Stimulated activated naive B cell treated with anti-CD40 and anti-IgM and Interleukin-4, amounts not matched to agents 10 μg/mL and 1 μg/mL and 100 μg/mL, for 72 hours (primary cell): ENCODE results near the gene MAML2.
"Not testable (repeated sequence)": the region's sequence is repeated elsewhere in the genome, so short reads cannot be mapped to it uniquely, and the experiment has no call there.

Experiments
- ATAC-seq, 2 donors: fragments of 150-1000 bp; cut with Tn5 transposase; replicated peaks; 2 replicates each; pipeline ENCODE4 v1.10.0; 2021; ENCODE audit warnings: moderate library complexity in 1 of 2
- DNase-seq: peaks from one replicate; pipeline ENCODE4 v3.0.0; 2021
- H3K27ac Mint-ChIP-seq: one replicate; pipeline ENCODE4 v1.8.0; 2022; ENCODE audit warnings: mild to moderate bottlenecking, mixed read lengths
- H3K27me3 Mint-ChIP-seq, 2 donors: one replicate each; pipeline ENCODE4 v1.8.0; 2022; ENCODE audit warnings: mixed read lengths in 2 of 2
- H3K36me3 Mint-ChIP-seq, 2 donors: one replicate each; pipeline ENCODE4 v1.8.0; 2022; ENCODE audit warnings: mixed read lengths in 2 of 2, mild to moderate bottlenecking in 1 of 2
- H3K4me1 Mint-ChIP-seq, 2 donors: one replicate each; pipeline ENCODE4 v1.8.0; 2022; ENCODE audit warnings: mixed read lengths in 2 of 2, mild to moderate bottlenecking in 1 of 2
- H3K4me3 Mint-ChIP-seq, 2 donors: one replicate each; pipeline ENCODE4 v1.8.0; 2022; ENCODE audit warnings: mild to moderate bottlenecking in 2 of 2, mixed read lengths in 2 of 2, moderate library complexity in 1 of 2
- H3K9me3 Mint-ChIP-seq, 2 donors: one replicate each; pipeline ENCODE4 v1.8.0; 2022; ENCODE audit warnings: mixed read lengths in 2 of 2, mild to moderate bottlenecking in 1 of 2

Gene MAML2

DNA sequence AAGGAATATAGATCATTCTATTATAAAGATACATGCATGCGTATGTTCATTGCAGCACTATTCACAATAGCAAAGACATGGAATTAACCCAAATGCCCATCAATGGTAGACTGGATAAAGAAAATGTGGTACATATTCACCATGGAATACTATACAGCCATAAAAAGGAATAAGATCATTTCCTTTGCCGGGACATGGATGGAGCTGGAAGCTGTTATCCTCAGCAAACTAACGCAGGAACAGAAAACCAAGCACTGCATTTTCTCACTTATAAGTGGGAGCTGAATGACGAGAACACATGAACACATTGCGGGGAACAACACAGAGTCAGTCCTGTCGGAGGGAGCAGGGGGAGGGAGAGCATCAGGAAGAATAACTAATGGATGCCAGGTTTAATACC is 57.0 kb downstream of the MAML2 start:
- peaks cover 34 to 58% of the 10 kb centered on the region in 2 donors for H3K4me1 Mint-ChIP-seq
- not testable (repeated sequence) for H3K9me3 Mint-ChIP-seq, ATAC-seq, DNase-seq, H3K4me3 Mint-ChIP-seq, H3K27me3 Mint-ChIP-seq, H3K27ac Mint-ChIP-seq
- peaks cover 23 to 36% of the 10 kb centered on the region in 2 donors for H3K36me3 Mint-ChIP-seq

DNA sequence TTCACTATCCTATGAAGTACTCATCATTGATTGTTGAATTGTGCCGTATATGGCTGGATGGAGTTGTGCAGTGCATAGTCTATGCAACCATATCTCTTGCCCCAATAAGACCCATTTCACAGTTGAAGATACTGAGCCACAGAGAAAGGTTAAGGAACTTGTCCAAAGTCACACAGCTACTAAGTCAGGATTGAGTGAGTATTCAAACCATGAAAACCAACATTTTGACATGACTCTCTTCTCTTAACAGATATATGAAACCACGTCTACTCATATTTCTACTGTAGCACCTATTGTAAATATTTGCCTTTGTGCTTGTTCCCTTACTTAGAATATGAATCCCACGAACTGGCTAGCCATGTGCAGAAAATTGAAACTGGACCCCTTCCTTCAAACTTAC is 58.1 kb downstream of the MAML2 start:
- H3K27ac Mint-ChIP-seq = no peak overlapping the region
- DNase-seq (no peak), ATAC-seq (no peak)
- H3K36me3 Mint-ChIP-seq = peaks cover 23 to 37% of the 10 kb centered on the region in 2 donors
- no peaks in the 10 kb centered on the region for H3K27me3 Mint-ChIP-seq
- peaks cover 38 to 67% of the 10 kb centered on the region in 2 donors for H3K4me1 Mint-ChIP-seq
- H3K4me3 Mint-ChIP-seq = no peak overlapping the region
- peaks cover 0 to 4% of the 10 kb centered on the region in 2 donors for H3K9me3 Mint-ChIP-seq

DNA sequence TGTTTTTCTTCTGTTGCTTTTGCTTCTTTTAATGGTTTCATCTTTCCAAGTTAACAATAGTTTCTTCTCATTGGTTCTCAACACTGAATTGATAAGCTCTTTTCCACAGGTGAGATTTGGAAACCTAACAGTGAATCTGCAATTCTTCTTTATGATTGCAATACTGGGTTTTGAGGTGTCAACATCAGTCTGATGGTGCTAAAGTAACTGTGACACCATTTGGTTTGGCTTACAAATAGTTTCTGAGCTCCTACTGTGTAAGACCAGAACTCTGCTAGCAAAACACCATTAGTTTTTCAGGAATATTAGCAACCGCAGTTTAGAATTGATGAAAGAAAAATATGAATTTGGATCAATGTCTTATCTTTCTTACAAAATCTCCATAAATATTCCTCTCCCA is 58.6 kb downstream of the MAML2 start:
- peaks cover 23 to 37% of the 10 kb centered on the region in 2 donors for H3K36me3 Mint-ChIP-seq
- DNase-seq = no peak
- H3K27me3 Mint-ChIP-seq = no peaks in the 10 kb centered on the region
- H3K4me1 Mint-ChIP-seq = peaks cover 40 to 69% of the 10 kb centered on the region in 2 donors
- H3K9me3 Mint-ChIP-seq = peaks cover 0 to 4% of the 10 kb centered on the region in 2 donors
- no peak overlapping the region for H3K27ac Mint-ChIP-seq
- no peak for ATAC-seq
- H3K4me3 Mint-ChIP-seq = no peak overlapping the region

DNA sequence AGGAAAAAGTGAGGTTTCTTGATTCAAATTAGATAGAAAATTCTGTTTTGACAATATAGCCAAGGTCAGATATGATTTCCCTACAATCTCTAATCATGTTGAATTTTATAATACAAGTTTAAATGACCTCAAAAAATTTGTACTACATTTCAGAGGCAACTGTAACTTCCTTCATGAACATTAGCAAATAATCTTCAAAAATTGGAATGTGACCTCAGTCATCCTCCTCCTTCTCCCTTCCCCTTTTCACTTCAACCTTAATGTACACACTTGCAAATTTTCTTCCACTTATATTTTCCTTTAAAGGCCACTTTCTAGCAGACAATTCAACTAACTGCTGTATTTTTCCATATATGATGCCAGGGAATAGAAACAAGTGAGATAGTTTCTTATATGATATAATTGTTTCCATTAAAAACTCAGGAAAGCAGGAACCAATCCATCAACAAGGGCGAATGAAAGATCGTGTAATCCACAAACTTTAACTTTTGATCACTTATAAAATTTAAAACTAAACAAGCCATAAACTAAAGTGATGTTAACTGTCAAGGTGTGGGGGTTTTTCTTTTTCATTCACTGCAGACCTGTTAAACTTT is 60.3 kb downstream of the MAML2 start:
- Mint-ChIP-seq H3K9me3 (peaks cover 0 to 4% of the 10 kb centered on the region in 2 donors), H3K27me3 (no peaks in the 10 kb centered on the region), H3K36me3 (peaks cover 18 to 32% of the 10 kb centered on the region in 2 donors), H3K4me1 (peaks cover 47 to 76% of the 10 kb centered on the region in 2 donors), H3K27ac (no peak overlapping the region), H3K4me3 (no peak overlapping the region)
- ATAC-seq (no peak), DNase-seq (no peak)

DNA sequence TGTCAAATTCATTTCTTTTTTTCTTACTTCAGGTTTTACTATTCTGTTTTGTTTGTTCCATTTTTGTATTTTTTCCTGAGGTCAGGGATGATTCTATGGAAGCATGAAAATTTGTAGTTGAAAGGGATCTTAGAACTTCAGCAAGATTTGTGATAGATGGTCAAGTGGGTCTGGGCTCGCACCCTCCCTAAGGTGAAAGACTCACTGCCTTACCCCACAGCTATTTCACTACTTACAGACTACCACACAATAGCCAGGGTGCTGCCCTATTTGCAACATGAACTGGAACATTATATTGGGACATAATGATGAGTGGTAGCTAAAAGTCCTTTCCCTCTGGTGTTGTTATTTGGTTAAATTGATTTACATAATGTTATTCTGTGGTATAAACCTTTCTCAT is 62.6 kb downstream of the MAML2 start:
- Mint-ChIP-seq H3K27me3 (no peaks in the 10 kb centered on the region), H3K27ac (no peak overlapping the region)
- no peak for ATAC-seq

DNA sequence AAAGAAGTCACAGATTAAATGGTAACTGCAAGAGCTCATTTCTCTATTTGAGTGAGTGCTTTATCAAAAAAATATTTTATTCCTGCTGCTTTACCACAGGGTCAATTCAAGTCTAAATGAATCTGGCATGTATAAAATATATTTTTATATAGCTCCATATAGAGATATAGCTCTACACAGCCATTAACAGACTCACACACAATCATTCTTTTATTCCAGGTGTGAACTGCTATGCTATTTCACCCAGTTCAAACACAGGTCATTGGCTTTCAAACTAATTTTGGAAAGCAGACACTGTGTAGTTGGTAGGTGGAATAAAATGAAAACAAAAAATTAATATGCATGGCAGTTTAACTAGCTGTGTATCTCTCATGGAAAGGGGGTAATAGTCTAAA is 63.1 kb downstream of the MAML2 start:
- H3K4me1 Mint-ChIP-seq = peaks cover 37 to 60% of the 10 kb centered on the region in 2 donors
- H3K9me3 Mint-ChIP-seq = no peaks in the 10 kb centered on the region
- no peak for ATAC-seq
- no peak for DNase-seq
- H3K27ac Mint-ChIP-seq = no peak overlapping the region
- peaks cover 5 to 17% of the 10 kb centered on the region in 2 donors for H3K36me3 Mint-ChIP-seq
- no peak overlapping the region for H3K4me3 Mint-ChIP-seq
- H3K27me3 Mint-ChIP-seq = no peaks in the 10 kb centered on the region

More for the DNA sequence above, 62.6 kb downstream of the MAML2 start:
- peaks cover 9 to 22% of the 10 kb centered on the region in 2 donors for H3K36me3 Mint-ChIP-seq
- DNase-seq = no peak
- no peaks in the 10 kb centered on the region for H3K9me3 Mint-ChIP-seq
- H3K4me3 Mint-ChIP-seq = peak overlapping the region; percentile 8 to 53
- peaks cover 42 to 65% of the 10 kb centered on the region in 2 donors for H3K4me1 Mint-ChIP-seq

DNA sequence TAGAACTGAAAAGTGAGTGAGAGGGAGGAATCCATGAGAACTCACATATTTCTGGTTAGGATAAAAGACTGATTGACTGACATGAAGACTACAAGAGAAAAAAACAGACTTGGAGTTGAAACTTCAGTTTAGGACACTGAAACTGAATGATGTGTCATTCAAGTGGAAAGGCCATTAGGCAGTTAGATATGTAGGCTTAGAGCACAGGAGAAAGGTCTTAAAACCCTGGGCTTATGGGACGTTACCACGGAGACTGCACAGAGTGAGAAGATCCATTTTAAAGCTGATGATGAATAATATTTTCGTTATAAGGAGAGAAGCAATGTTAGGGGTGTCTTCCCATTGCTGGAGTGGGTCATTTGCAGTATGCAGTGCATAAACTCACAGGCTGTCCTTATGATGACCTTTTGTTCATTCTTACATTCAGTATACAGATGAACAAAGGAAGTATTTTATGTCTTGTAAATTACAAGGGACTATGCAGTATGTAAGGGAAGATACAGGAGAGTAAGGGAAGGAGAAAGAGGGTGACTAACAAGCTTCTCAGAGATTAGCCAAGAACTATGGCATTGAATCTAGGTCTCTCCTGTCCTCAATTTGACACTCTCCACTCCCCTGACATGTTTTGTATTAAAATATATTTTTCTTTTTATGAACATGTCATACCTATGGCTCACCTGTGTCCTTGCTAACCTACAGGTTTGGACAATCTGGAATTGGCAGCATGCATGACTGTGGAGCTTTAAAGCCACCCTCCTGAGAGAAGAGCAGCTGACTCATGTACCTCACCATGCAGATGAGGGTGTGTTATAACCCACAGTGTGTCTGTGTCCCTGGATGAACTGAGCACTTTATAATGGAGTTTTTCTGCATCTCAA is 63.7 kb downstream of the MAML2 start:
- Mint-ChIP-seq H3K27me3 (no peaks in the 10 kb centered on the region), H3K36me3 (peaks cover 5 to 14% of the 10 kb centered on the region in 2 donors), H3K4me1 (peaks cover 35 to 54% of the 10 kb centered on the region in 2 donors), H3K27ac (no peak overlapping the region), H3K4me3 (no peak overlapping the region), H3K9me3 (no peaks in the 10 kb centered on the region)
- DNase-seq = no peak
- peak; percentile 48 to 66 for ATAC-seq

DNA sequence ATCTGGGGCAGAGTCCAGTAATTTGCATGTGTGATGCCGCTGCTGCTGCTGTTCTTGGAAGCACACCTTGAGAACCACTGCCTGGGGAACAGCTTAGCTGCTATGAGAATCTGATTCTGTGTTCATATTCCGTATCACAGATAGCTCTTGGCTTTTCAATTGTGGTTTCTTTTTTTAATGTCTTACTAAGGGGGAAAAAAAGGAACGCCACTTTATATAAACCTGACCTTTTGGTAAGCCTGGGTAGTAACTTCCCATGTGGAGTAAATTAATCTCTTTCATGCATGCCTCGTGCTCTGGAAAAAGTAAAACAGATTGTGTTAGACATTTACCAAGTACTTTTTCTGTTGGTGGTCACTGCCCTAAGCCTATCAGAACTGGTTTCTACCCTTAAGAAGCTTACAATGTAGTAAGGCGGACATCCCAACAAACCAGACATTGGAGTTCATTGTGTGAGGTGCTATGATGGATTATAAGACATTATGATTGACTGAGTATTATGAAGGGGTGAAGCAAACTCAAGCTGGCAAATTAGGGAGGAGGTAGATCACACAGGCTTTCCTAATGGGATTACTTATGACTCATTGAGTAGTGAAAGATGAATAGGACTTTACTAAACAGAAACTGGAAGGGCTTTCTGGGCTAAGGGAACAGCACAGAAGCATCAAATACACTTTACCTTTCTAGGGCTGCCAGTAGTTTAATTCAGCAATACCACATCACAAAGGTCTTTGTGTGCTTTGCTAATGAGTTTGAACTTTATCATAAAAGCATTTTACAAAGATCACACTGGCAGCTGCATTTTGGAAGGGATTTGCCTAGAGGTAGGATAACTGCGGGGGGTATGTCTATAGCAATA is 64.7 kb downstream of the MAML2 start:
- Mint-ChIP-seq H3K27ac (no peak overlapping the region), H3K36me3 (peaks cover 5 to 14% of the 10 kb centered on the region in 2 donors), H3K4me3 (no peak overlapping the region), H3K4me1 (peaks cover 27 to 44% of the 10 kb centered on the region in 2 donors), H3K27me3 (no peaks in the 10 kb centered on the region), H3K9me3 (no peaks in the 10 kb centered on the region)
- ATAC-seq = peak in 1 of 2 donors; percentile 31
- DNase-seq = no peak

DNA sequence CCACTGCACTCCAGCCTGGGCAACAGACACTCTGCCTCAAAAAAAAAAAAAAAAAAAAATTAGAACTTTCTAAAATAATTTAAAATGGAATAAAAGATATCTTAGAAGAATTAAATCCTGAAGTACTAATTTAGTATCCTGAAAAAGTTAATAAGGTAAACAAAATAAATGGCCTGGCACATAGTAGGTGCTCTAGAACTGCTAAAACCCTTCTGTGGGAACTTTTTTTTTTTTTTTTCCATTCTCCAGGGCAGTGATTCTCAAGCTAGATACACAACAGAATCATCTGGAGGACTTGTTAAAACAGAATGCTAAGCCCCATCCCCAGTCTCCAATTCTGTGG is 65.3 kb downstream of the MAML2 start:
- H3K4me1 Mint-ChIP-seq = peaks cover 25 to 40% of the 10 kb centered on the region in 2 donors
- H3K4me3 Mint-ChIP-seq = no peak overlapping the region
- no peaks in the 10 kb centered on the region for H3K27me3 Mint-ChIP-seq
- ATAC-seq (no peak), DNase-seq (no peak)
- H3K27ac Mint-ChIP-seq = no peak overlapping the region
- H3K9me3 Mint-ChIP-seq = no peaks in the 10 kb centered on the region
- peaks cover 5 to 12% of the 10 kb centered on the region in 2 donors for H3K36me3 Mint-ChIP-seq

DNA sequence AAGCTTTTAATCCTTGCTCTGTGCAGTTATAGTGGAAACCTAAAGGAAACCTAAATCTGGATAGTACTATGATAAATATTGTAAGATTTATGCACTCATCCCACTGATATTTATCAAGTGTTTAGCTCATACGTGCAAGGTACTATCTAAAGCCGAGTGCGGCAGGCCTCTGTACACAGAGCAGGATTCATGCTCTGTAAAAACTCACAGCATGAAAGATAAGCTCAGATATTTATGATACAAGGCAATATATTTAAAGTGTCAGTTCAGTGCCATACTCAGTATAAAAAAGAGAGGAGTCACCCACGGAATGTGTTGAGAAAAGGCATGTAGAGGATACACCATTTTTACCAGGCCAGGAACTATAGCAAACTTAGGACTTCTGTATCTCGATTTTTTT is 66.2 kb downstream of the MAML2 start:
- no peak for DNase-seq
- peaks cover 27 to 44% of the 10 kb centered on the region in 2 donors for H3K4me1 Mint-ChIP-seq
- H3K27me3 Mint-ChIP-seq = no peaks in the 10 kb centered on the region
- no peak for ATAC-seq
- H3K9me3 Mint-ChIP-seq = peaks cover 2 to 3% of the 10 kb centered on the region in 2 donors
- peaks cover 10 to 14% of the 10 kb centered on the region in 2 donors for H3K36me3 Mint-ChIP-seq
- H3K27ac Mint-ChIP-seq = no peak overlapping the region
- H3K4me3 Mint-ChIP-seq = no peak overlapping the region

DNA sequence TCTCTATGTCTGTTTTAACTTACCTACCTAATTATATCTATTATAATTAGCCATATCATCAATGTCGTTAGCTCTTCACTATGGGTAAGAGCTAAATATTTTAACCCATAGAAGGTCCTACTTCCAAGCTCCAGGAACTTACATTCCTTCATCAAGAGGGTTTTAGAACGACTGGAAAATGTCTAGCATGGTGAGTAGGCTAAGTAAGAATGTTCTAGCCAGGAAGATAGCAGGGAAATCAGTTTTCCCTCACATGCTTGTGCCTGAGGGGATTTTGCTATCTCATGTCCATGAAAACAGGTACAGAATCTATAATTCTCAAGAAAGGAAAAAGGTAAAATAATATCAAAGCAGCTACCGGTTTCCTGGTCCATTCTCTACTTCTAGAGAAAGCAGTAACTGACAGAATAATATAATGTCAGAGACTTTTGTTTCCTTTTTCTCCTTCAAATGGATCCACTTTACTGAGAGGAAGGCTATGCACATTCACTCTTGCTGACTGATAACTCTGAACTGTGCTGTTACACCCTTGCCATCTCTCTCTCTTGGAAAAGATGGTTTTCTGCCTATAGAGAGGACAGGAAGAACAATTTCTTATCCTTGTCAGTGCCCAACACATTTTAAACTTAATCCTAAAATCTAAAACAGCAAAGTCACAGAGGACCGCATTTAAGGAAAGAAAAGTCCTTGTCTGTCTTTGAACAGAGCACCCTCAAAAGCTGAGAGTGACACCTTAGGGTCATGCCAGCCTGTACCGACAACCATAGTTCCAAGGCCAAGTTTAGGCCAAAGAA is 67.0 kb downstream of the MAML2 start:
- no peak for ATAC-seq
- no peak overlapping the region for H3K27ac Mint-ChIP-seq
- peaks cover 13 to 15% of the 10 kb centered on the region in 2 donors for H3K36me3 Mint-ChIP-seq
- no peaks in the 10 kb centered on the region for H3K27me3 Mint-ChIP-seq
- peaks cover 27 to 44% of the 10 kb centered on the region in 2 donors for H3K4me1 Mint-ChIP-seq
- H3K9me3 Mint-ChIP-seq = peaks cover 6 to 7% of the 10 kb centered on the region in 2 donors
- no peak for DNase-seq
- H3K4me3 Mint-ChIP-seq = no peak overlapping the region

DNA sequence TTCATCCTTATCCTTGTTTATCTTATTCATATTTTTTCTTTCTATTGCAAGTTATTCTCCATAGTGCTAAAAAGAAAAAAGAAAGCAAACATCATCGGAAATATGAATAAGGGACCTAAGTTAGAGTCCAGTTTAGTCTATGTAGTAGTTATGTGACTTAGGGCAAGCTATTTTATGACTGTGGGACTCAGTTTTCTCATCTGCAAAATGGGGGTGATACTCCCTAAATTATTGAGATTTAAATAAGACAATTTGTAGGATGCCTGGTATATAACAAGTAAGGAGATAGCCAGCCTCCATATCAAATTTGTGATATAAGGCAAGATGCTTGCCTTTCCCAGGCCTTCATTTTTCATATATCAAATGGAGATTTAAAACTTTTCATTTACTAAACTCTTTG is 69.5 kb downstream of the MAML2 start:
- no peaks in the 10 kb centered on the region for H3K27me3 Mint-ChIP-seq
- no peak for DNase-seq
- peaks cover 17 to 33% of the 10 kb centered on the region in 2 donors for H3K4me1 Mint-ChIP-seq
- peaks cover 22 to 27% of the 10 kb centered on the region in 2 donors for H3K36me3 Mint-ChIP-seq
- no peak overlapping the region for H3K4me3 Mint-ChIP-seq
- H3K27ac Mint-ChIP-seq = no peak overlapping the region
- ATAC-seq = no peak
- H3K9me3 Mint-ChIP-seq = peaks cover 7 to 9% of the 10 kb centered on the region in 2 donors

DNA sequence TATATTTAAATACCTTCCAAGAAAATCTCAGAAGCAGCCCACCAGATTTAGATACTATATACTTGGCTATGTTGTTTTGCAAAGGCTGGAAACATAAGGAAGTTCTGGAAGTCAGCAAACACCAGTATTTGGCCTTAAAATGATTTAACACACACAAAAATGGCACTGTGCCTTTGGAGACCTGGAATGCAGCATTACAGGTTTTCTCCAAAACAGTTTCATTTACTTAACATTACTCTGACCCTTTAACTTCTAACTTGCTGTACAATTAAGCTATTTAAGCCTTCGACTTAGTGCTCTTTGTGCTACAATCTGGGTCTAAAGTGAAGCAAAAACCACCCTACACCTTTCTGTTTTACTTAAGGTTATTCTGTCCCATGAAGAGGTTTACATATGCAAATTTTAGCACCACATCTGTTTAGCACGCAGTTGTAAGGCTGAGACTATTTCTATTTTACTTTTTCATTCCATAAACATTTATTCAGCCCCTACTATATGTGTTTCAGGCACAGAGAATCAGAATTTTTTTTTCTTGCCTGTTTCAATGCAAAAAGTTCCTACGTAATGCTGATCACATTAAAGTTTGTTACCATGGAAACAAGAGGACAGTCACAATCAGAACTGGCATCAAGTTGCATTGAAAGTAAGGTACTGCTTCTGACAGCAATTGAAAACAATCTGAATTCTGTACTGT is 70.3 kb downstream of the MAML2 start:
- Mint-ChIP-seq H3K4me3 (no peak overlapping the region), H3K4me1 (peaks cover 15 to 36% of the 10 kb centered on the region in 2 donors), H3K36me3 (peaks cover 22 to 27% of the 10 kb centered on the region in 2 donors), H3K9me3 (peaks cover 7 to 9% of the 10 kb centered on the region in 2 donors), H3K27ac (peak overlapping the region; percentile 59), H3K27me3 (no peaks in the 10 kb centered on the region)
- ATAC-seq (peak in 1 of 2 donors; percentile 45), DNase-seq (no peak)
